Activated T-helper 17 cell treated with anti-CD3 and anti-CD28 coated beads, Interleukin-2, amount 50 U/mL, for 72 hours (primary cell): ENCODE measurements around the gene PARD3. TPM values are rescaled to one million over a fixed set of nuclear protein-coding genes. Genes with fewer than 3 reads are reported as not detected.

Experiments
- ATAC-seq: fragments of 150-1000 bp; cut with Tn5 transposase; replicated peaks from 2 replicates; pipeline ENCODE4 v1.10.0; 2021; ENCODE audit warnings: mild to moderate bottlenecking, moderate library complexity
- H3K27ac Mint-ChIP-seq: one replicate; pipeline ENCODE4 v1.8.0; 2022; ENCODE audit warnings: mixed read lengths
- H3K27me3 Mint-ChIP-seq: one replicate; pipeline ENCODE4 v1.8.0; 2022; ENCODE audit warnings: mixed read lengths
- H3K36me3 Mint-ChIP-seq: one replicate; pipeline ENCODE4 v1.8.0; 2022; ENCODE audit warnings: low read depth, mild to moderate bottlenecking, mixed read lengths
- H3K4me1 Mint-ChIP-seq: one replicate; pipeline ENCODE4 v1.8.0; 2022; ENCODE audit warnings: mixed read lengths
- H3K4me3 Mint-ChIP-seq: one replicate; pipeline ENCODE4 v1.8.0; 2022; ENCODE audit warnings: mild to moderate bottlenecking, mixed read lengths
- H3K9me3 Mint-ChIP-seq: one replicate; pipeline ENCODE4 v1.8.0; 2022; ENCODE audit warnings: mixed read lengths
- total RNA-seq, 2 donors: library from RNA; stranded (reverse); gene quantifications; one replicate each; pipeline ENCODE4 v1.2.3, GENCODE V29; 2022

PARD3 gene
- total RNA-seq, 2 donors from 2014 or later = 0.13 to 0.24 TPM

DNA sequence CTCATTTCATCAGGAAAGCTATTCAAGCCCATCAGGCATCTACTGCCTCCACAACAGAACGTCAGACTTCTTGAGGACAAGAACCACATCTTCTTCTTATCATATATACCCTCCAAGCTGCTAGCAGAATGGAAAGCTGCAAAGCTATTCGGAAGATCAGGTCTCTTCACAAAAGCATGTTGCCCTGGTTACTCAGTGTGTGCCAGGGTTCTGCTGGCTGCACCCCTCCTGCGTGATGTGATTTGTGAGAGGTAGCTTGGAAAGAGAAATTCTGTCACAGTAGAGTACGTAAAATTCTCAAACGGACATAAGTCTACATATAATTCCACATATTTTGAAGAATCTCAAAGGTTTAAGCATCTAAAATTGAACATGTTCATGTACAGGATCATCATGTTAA lies 681.7 kb downstream of the PARD3 start:
- Mint-ChIP-seq H3K27me3 (peaks cover 18% of the 10 kb centered on the region), H3K9me3 (no peaks in the 10 kb centered on the region), H3K36me3 (no peaks in the 10 kb centered on the region)

GRCh38 chr10:34131152-34131551 lies 683.9 kb downstream of the PARD3 start:
- peaks cover 4% of the 10 kb centered on the region for H3K9me3 Mint-ChIP-seq
- no peak overlapping the region for H3K4me3 Mint-ChIP-seq
- H3K27me3 Mint-ChIP-seq = peaks cover 22% of the 10 kb centered on the region
- no peaks in the 10 kb centered on the region for H3K36me3 Mint-ChIP-seq
- H3K27ac Mint-ChIP-seq = no peak overlapping the region
- no peaks in the 10 kb centered on the region for H3K4me1 Mint-ChIP-seq
- no peak for ATAC-seq

More for the DNA sequence above, 681.7 kb downstream of the PARD3 start:
- Mint-ChIP-seq H3K27ac (no peak overlapping the region), H3K4me1 (no peaks in the 10 kb centered on the region), H3K4me3 (no peak overlapping the region)
- ATAC-seq = no peak

DNA sequence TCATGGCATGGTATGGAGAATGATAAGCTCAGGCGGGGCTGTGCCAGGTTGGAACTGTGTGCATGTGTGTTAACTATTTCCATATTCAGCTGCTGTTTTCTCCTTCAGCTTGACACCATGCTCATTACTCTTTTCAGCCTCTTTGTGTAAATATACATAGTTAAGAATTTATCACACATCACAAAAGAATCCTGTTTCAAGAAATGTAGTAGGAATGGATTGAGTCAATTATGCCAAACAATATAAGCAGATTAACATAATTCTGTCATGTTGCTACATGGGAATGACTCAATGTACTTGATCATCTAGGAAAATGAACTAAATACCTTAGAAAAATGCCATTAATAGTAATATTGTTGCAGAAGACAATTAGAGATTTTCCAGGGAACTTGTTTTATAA lies 687.4 kb downstream of the PARD3 start:
- peaks cover 4% of the 10 kb centered on the region for H3K9me3 Mint-ChIP-seq
- ATAC-seq = no peak
- peaks cover 13% of the 10 kb centered on the region for H3K27me3 Mint-ChIP-seq
- H3K4me3 Mint-ChIP-seq = no peak overlapping the region
- H3K36me3 Mint-ChIP-seq = no peaks in the 10 kb centered on the region
- no peaks in the 10 kb centered on the region for H3K4me1 Mint-ChIP-seq
- H3K27ac Mint-ChIP-seq = no peak overlapping the region

DNA sequence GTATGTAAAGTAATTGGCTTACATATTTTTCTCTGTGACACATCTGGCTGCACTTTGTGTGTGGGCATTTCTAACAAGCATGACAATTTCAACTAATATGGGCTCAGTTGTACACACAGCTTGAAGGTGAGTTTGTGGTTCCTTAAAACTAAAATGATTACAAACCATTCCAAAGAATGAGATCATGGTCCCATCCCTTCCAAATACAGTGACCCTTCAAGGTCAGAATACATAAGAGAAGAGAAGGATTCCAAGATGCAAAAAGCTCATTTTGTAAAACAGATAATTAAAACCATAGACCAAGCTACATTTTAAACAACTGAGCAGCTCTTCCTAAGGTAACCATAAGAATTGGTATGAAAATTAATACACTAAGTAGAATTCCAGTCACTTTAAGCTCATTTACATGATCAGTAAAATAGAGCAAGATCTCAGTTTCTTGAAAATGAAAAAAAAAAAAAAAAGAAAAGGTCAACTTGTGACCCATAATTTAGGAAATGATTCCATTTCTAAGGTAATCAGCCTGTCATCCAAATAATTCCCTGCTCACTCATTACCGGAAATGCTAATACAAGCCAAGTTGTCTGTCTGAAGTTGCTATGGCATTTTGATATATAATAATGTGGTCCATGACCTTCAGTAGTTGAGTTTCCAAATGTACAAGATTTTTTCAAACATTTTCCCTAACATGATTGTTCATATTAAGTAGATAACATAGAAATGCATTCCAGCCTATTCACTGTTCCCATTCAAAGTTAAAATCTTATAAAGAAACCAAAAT lies 688.5 kb downstream of the PARD3 start:
- peaks cover 7% of the 10 kb centered on the region for H3K4me1 Mint-ChIP-seq

DNA sequence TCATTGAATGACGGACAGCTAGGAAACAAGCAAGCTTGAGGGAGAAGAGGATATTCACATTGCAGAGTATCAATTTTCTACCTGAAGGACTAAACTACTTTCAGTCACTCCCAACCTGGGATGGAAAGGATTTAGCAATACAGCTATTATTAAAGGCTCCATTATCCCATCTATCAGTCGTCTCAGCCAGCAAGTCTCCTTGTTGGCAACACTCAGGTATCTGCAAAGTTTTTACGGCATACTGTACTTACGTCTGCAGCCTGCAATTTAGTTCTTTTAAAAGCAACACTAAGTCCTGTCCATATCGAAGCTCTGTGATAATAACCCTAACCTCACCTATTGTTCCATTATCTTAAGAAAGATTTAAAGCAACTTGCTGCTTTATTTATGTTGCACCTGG lies 689.4 kb downstream of the PARD3 start:
- Mint-ChIP-seq H3K27ac (no peak overlapping the region), H3K36me3 (no peaks in the 10 kb centered on the region), H3K4me1 (peaks cover 10% of the 10 kb centered on the region), H3K4me3 (no peak overlapping the region), H3K27me3 (peaks cover 13% of the 10 kb centered on the region), H3K9me3 (peaks cover 4% of the 10 kb centered on the region)
- ATAC-seq = no peak

More for the DNA sequence above, 688.5 kb downstream of the PARD3 start:
- Mint-ChIP-seq H3K27ac (no peak overlapping the region), H3K36me3 (no peaks in the 10 kb centered on the region), H3K4me3 (no peak overlapping the region), H3K9me3 (peaks cover 4% of the 10 kb centered on the region), H3K27me3 (peaks cover 13% of the 10 kb centered on the region)
- ATAC-seq = no peak

DNA sequence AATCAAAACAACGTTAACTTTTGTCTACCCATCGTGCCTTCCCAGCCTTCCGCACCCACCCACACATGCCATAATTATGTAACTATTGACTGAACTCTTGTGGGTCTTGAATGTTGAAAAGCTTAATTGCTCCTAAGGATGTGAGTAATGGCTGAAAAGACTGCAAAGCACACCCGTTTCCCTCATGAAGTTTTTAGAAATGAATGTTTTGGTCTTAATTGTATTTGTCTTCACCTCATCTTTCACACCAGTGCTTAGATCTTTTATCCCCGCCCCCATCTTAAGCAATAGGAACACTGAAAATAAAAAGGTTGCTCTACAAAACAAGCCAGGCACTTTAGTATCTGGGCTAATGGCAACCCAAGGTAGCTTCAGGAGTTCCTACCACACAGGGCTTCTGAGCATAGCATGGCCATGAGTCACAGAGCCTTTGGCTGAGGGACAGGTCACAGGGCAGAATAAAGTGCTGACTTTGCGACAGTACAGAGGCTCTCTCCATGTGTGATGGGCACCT lies 690.5 kb downstream of the PARD3 start:
- ATAC-seq = peak; percentile 39
- Mint-ChIP-seq H3K36me3 (no peaks in the 10 kb centered on the region), H3K4me3 (no peak overlapping the region), H3K9me3 (peaks cover 4% of the 10 kb centered on the region), H3K4me1 (peaks cover 10% of the 10 kb centered on the region), H3K27ac (no peak overlapping the region), H3K27me3 (peaks cover 7% of the 10 kb centered on the region)

DNA sequence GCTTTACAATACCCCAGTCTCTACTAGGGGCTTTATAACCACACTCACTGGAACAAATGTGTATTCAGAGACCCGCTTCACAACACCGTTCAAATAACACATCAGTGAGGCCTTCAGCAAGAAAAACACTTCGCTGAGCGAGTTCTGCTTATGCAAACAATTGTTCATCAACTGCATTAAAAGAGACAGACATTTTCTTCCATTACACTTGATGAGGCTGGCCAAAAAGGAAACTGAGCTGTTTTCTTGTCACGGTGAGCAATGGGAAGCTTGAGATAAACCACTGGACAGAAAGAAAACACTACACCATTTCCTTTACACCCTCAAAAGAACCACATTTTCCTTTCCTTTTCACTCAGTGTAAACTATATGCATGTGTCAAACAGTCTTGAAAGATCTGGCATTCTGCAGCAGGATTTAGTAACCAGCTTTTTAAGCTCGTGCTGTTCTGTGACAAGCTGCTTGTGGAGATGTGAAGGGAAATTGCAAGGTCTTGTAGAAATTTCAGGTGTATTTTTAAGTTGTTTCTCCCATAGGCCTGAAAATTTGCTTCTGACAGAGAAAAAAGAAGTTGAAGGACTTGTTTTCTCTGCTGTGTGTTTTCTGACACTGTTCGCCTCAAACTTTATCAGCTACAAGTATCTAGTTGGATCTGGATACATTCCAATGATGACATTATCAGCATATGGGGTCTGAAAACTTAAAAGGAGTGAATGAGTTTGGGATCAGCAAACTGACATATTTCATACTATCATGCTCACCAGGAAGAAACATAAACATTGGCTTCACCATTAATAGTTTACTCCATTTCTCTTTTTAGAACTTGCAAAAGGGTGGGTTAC lies 693.1 kb downstream of the PARD3 start:
- peak; percentile 87 for ATAC-seq
- Mint-ChIP-seq H3K4me1 (peaks cover 10% of the 10 kb centered on the region), H3K36me3 (no peaks in the 10 kb centered on the region), H3K27ac (peak overlapping the region; percentile 13), H3K9me3 (no peaks in the 10 kb centered on the region), H3K4me3 (no peak overlapping the region), H3K27me3 (no peaks in the 10 kb centered on the region)

GRCh38 chr10:34121125-34121753 lies 693.9 kb downstream of the PARD3 start:
- Mint-ChIP-seq H3K4me3 (no peak overlapping the region), H3K4me1 (peaks cover 10% of the 10 kb centered on the region), H3K27me3 (no peaks in the 10 kb centered on the region), H3K27ac (peak overlapping the region; percentile 13), H3K36me3 (no peaks in the 10 kb centered on the region), H3K9me3 (no peaks in the 10 kb centered on the region)
- ATAC-seq = no peak

DNA sequence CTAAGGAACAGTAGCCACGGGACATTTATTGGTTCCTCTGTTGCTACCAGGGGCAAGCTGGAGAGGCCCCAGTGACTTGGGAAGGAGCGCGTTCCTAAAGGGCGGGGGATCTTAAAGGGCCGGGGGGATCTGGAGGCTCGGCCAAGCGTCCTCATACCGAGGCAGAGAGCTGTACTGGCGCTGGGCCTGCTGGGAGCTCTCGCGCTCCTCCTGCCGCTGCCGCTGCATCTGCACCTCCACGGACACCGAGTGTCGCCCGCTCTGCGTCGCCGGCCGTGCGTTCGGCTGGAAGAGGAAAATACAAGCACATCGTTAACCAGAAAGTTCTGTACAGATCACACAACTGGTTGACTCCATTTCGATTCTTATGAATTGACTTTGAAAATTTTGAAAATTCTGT lies 695.6 kb downstream of the PARD3 start:
- Mint-ChIP-seq H3K9me3 (no peaks in the 10 kb centered on the region), H3K4me1 (peaks cover 10% of the 10 kb centered on the region), H3K27ac (no peak overlapping the region), H3K4me3 (no peak overlapping the region), H3K36me3 (no peaks in the 10 kb centered on the region), H3K27me3 (peaks cover 3% of the 10 kb centered on the region)
- no peak for ATAC-seq

DNA sequence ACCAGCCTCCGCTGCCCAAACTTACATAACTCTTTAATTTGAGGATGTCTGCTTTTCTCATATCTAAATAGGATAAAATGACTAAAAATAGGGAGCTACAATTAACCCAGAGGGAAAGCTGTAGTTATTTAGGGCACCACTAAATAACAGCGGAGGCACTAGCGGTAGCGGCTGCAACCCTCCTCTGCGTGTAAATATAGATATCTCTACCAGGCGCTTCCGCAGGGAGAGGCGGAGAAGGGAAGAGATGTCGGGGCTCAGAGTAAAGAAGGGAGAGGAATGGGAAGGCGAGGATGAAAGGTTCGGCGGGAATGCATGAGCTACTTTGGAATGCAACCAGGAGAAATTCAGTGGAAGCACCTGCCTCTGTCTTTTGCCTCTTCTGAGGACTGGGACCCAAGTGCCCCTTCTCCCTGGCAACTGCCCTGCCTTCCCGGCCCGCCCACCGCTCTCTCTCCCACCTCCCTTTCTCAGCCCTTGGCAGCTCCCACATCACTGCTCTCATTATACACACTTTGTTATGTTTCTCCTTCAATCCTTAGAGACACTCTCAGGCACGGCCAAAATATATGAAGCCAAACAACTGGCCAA lies 698.3 kb downstream of the PARD3 start:
- Mint-ChIP-seq H3K36me3 (no peaks in the 10 kb centered on the region), H3K9me3 (no peaks in the 10 kb centered on the region), H3K27me3 (peaks cover 3% of the 10 kb centered on the region), H3K4me3 (no peak overlapping the region), H3K4me1 (peaks cover 5% of the 10 kb centered on the region), H3K27ac (no peak overlapping the region)
- ATAC-seq = no peak

- Mint-ChIP-seq H3K36me3 (no peaks in the 10 kb centered on the region), H3K4me1 (no peaks in the 10 kb centered on the region), H3K27me3 (peaks cover 3% of the 10 kb centered on the region), H3K4me3 (no peak overlapping the region), H3K9me3 (no peaks in the 10 kb centered on the region), H3K27ac (no peak overlapping the region)
- ATAC-seq = no peak
Measured at GRCh38 chr10:34116220-34116641, 698.9 kb downstream of the PARD3 start.

GRCh38 chr10:34114914-34115313 lies 700.2 kb downstream of the PARD3 start:
- Mint-ChIP-seq H3K36me3 (no peaks in the 10 kb centered on the region), H3K4me1 (no peaks in the 10 kb centered on the region), H3K4me3 (no peak overlapping the region), H3K27ac (no peak overlapping the region), H3K9me3 (no peaks in the 10 kb centered on the region), H3K27me3 (peaks cover 6% of the 10 kb centered on the region)
- ATAC-seq = no peak

GRCh38 chr10:34113504-34114225 lies 701.4 kb downstream of the PARD3 start:
- Mint-ChIP-seq H3K27me3 (peaks cover 6% of the 10 kb centered on the region), H3K27ac (no peak overlapping the region), H3K4me1 (no peaks in the 10 kb centered on the region), H3K4me3 (no peak overlapping the region), H3K9me3 (no peaks in the 10 kb centered on the region), H3K36me3 (no peaks in the 10 kb centered on the region)
- ATAC-seq = no peak
